GM15510 (cell line): ENCODE data around the gene MATN1.

Source experiments
- POLR2A ChIP-seq: IDR thresholded peaks from 3 replicates; pipeline ENCODE4 v1.6.1; 2011; ENCODE audit warnings: borderline replicate concordance; ENCODE audit not compliant: insufficient read length; ENCODE audit errors: extremely low read depth

MATN1 gene

DNA sequence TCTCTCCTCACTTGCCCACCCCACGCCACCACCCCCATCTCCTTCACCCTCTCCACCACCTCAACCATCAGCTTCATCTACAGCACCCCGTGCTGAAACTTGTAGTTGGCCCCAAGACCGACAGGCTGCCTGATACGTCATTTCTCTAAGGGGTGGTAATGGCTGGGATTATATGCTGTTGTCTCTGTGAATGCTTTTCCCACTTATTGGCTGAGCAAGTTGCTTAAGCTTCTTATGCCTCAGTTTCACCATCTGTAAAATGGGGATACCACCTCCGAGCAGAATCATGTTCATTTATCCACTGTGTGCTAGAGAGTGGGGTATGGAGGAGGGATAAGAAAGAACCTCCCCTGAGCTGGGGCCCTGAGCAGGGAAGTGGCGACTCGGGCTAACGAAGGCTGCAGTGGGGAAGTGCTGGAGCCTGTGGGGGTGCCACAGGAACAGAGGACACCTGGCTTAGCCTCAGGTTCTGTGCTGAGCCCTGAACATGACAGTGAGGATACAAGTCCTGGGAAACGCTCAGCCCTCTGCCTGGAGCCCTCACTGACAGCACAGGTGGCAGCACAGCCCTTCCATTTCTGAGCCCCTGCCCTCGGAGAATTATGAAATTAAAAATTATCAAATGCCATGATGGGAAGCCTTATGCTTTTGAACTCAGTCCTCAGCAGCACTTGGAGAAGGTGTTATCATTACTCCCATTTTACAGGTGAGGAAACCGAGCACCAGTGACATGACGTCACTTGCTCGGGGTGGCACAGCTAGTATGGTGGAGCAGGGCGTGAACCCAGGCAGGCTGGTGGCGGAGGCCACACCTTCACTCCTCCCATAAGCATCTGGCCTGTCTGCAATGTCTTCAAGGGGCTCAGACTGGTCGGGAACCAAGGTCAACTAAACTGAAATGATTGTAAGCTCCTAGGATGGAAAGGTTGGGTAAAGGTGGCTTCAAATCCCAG, 2.8 kb downstream of the MATN1 start:
- TF ChIP-seq POLR2A: no peak

GRCh38 chr1:30719406-30720270, 3.7 kb downstream of the MATN1 start:
- TF ChIP-seq POLR2A: no peak

DNA sequence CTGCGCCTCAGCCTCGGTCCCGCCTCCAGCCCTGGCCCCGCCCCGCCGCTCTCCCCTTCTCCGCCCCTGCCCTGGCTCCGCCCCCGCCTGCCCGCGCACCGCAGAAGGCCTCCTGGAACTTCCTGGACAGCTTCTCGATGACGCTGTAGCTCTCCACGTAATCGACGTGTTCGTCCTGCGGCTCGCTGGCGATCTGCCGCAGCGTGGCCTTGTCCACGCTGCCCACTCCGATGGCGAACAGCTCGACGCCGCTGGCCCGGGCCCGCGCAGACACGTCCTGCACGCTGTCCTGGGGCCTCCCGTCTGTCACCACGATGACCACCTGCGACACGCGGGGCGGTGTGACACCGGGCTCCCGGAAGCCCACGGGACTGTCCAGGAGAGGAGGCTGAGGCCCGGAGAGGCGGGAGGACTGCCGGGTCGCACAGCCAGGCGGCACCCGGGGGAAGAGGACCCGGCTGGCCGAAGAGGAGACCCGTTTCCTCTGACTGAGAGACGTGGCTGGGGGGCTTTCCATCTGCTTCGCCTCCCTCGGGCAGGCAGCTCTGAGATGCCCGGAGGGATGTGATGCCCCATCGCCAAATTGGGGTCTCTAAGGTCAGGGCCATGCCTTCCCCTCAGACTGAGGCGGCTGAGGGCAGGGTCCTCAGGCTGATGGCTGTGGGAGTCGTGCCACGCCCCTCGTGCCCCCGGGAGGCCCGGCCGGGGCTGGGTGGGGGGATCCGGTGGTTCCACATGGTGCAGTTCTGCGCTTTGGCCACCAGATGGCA, 4.6 kb downstream of the MATN1 start:
- peak; percentile 76 for TF ChIP-seq POLR2A

DNA sequence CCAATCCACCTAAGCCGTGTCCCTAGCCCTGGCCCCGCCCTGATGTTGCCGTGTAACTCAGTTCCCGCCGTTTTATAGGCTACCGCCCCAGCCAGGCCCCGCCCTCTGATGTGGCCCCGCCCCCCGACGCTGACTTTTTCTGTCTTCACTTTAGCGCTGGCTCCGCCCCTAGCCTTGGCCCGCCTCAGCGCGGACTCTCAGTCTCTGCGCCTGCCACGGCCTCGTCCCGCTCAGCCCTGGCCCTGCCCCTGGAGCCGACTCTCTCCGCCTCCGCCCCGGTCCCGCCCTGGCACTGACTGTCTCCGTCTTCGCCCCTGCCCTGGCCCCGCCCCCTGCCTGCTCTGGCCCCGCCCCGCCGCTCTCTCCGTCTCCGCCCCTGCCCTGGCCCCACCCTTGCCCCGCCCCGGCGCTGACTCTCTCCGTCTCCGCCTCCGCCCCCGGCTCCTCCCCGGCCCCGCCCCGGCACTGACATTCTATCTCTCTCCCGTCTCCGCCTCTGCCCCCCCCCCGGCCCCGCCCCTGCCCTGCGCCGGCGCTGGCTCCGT, 5.2 kb downstream of the MATN1 start:
- TF ChIP-seq POLR2A: no peak

DNA sequence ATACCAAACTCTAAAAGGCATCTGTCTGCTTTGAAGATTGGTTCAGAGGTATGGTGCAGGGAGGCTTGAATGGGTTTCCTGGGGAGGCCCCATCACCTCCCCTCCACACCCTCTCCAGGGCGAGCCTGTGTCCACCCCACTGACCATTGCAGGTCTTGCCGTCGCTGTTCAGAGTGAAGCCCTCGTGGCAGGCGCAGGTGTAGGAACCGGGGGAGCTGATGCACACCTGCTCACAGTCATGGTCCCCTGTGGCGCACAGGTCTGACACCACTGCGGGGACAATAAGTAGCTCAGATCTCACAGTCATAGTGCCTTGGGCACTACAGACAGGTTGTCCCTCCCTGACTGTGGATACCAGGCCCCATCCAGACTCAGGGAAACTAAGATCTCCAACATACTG, 6.7 kb downstream of the MATN1 start:
- no peak for TF ChIP-seq POLR2A

- no peak for TF ChIP-seq POLR2A
These were observed 7.5 kb downstream of the MATN1 start for GRCh38 chr1:30715886-30716285.

DNA sequence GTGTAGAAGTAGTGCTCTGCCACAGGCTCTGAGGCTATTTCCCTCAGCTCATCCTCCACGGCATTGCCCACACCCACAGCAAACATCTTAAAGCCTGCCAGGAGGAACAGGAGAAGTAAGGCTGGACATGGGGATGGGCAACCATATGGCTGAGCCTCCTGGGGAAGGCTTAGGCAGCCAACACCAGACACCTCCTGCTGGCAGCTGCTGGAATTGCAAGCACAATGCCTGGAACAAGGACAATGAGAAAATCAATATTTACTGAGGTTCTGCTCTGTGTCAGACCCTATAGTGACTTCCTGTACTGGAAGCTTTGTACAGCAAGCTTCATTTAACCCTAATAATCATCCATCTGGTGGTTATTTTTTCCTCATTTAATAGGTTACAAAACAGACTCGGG, 8.2 kb downstream of the MATN1 start:
- no peak for TF ChIP-seq POLR2A

DNA sequence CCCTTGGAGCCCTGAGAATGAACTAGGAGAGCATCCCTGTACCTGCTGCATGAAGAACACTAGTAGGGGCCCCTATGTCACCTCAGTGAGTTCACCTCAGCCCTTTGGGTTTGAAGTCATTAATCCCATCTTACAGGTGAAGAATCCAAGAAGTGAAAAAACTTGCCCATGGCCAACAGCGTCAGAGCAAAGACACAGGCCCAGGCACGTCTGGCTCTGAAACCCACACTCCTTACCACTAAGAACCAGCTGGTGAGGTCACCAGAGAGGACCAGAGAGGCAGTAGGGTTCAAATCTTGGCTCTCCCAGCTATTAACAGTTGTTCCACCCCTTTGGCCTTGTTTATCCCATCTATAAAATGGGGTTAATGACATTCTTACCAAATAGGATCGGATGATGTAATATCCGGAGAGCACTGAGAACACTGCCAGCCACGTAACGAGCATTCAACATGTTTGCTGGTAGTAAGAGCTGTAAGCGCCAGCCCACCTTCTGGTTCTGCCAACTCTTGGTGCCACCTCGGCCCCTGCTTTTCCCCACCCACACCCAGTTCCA, 8.8 kb downstream of the MATN1 start:
- no peak for TF ChIP-seq POLR2A

GRCh38 chr1:30714025-30714424, 9.4 kb downstream of the MATN1 start:
- no peak for TF ChIP-seq POLR2A

DNA sequence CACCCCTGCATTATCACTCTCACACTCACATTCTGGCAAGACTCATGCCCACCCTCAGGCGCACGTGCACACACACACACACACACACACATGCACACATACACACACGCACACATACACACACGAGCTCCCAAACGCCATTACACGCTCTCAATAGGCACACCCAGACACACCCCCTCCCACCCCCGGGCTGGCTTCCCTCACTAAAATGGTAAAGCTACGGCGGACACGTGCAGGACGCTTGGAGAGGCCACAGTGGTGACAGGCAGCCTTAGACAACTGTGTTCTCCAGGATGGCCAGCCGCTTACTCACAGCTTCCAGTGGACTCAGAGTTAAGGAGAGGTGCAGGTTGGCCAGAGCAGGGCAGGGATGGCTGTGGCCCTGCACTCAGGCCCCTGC, 10.1 kb downstream of the MATN1 start:
- TF ChIP-seq POLR2A: no peak

- TF ChIP-seq POLR2A: no peak
These were observed 10.8 kb downstream of the MATN1 start for GRCh38 chr1:30712583-30712982.

DNA sequence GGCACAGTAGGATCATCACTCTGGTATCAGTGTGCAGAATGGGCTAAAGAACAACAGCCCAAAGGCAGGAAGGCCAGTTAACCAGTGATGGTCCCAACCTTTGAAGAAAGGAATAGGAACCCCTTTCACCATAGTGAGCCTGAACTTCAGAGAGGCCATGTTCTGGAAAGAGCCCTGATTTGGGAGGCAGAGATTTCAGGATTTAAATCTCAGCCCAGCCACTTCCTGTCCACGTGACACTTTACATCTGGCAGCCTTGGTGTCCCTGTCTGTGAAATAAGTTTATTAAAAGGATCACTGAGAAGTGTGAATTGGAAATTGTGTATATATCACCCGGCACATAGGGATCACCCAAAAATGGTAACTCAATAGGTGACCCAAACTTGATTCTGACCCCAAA, 13.0 kb downstream of the MATN1 start:
- TF ChIP-seq POLR2A: no peak

DNA sequence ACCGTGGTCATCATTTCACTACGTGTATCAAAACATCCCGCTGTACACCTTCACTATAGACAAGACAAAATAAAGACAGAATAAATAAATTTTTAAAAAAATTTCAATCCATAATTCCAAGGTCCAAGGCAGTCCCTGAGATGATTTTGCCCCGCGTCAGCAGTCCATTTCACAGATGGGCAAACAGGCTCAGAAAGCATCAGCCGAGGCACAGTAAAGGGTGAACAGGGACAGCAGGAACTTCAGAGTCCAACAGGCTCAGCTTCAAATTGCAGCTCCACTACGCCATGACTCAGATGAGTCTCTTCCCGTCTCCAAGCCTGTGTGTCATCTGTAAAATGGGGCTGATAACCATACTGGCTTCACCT, 15.0 kb downstream of the MATN1 start:
- TF ChIP-seq POLR2A: no peak

- TF ChIP-seq POLR2A: no peak
These were observed 15.7 kb downstream of the MATN1 start for GRCh38 chr1:30707412-30708360.

GRCh38 chr1:30706528-30706927, 16.9 kb downstream of the MATN1 start:
- TF ChIP-seq POLR2A: no peak
